Measurements from ENCODE around the gene PI4KA.
"Not testable (repeated sequence)": the region's sequence is repeated elsewhere in the genome, so short reads cannot be mapped to it uniquely, and the experiment has no call there.

PI4KA gene

DNA sequence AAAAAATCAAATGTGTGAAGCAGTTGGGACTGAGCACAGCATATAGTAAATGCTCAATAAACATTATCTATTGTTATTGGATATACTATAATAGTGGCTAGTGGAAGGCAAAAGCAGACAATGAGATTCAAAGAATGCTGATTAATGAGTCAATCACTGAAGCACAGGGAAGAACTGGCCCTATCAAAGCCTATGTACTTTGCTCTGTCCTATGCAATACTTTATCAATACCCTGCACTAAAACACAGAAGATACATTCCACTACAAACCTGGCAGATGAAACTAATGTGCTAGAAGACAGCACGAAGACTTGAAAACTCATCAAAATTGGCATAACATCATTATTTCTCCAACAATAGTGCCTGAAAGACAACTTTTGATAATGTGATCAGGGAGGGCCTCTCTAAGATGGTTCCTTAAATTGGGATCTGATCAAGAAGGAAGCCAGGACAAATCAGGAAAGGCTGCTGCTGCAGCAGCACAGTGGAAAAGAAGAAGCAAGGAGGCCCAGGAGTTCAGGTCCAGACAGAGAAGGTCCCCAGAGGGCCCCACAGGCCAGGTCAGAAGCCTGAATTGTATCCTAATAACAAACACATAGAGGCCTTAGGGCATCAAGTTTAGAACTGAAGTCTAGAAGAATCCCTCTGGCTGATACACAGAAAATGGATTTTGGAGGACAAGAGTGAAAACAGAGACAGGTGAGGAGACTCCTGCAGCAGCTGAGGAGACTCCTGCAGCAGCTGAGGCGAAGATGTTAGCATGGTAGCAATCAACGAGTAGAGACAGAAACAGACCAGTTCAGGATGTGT is 18.6 kb downstream of the PI4KA start:
- no peaks in the 10 kb centered on the region for H3K9me3 ChIP-seq (ENCODE audit: control insufficient read depth, insufficient read depth, low read length)
- no peaks in the 10 kb centered on the region for H3K27me3 ChIP-seq (ENCODE audit: control insufficient read depth, low read length)
- H3K4me2 ChIP-seq (ENCODE audit: low read length), result no peak overlapping the region
- peaks cover 3% of the 10 kb centered on the region; the same call in 1 of the 2 replicates for H4K20me1 ChIP-seq (ENCODE audit: control insufficient read depth, insufficient read depth, low read depth, low read length)
- H3K79me2 ChIP-seq (ENCODE audit: control insufficient read depth, low read length), result peaks cover 86% of the 10 kb centered on the region
- H3K36me3 ChIP-seq (ENCODE audit: control insufficient read depth, low read length), result peaks cover 4% of the 10 kb centered on the region; the same call in 1 of the 2 replicates
- H3F3A ChIP-seq (ENCODE audit: control insufficient read depth, insufficient read depth), result no peaks in the 10 kb centered on the region
- no peak for TF ChIP-seq EZH2phosphoT487 (IDR thresholded peaks at IDR 0.05; ENCODE audit: borderline replicate concordance, low read length)
- no peak overlapping the region for H3K4me3 ChIP-seq (ENCODE audit: low read length)
- H3K9me2 ChIP-seq (replicated peaks; ENCODE audit: control insufficient read depth, low read length), result no peaks in the 10 kb centered on the region
- peaks cover 14% of the 10 kb centered on the region for H3K4me1 ChIP-seq (ENCODE audit: control insufficient read depth, low read length)
- no peak overlapping the region for H3K27ac ChIP-seq (ENCODE audit: low read depth, low read length)

DNA sequence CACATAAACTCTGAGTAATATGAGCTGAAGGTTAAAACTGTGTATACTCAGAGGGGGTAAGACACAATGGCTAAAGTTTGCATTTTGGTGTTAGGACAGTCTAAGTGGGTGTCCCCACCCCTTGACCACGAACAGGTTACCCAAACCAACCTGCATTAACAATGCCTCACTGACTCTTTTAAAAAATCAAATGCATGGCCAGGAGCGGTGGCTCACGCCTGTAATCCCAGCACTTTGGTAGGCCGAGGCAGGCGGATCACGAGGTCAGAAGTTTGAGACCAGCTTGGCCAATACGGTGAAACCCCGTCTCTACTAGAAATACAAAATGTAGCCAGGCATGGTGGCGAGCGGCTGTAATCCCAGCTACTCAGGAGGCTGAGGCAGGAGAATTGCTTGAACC is 19.3 kb downstream of the PI4KA start:
- H3K27ac ChIP-seq (ENCODE audit: low read depth, low read length); H3F3A ChIP-seq (ENCODE audit: control insufficient read depth, insufficient read depth); H3K27me3 ChIP-seq (ENCODE audit: control insufficient read depth, low read length); H3K9me3 ChIP-seq (ENCODE audit: control insufficient read depth, insufficient read depth, low read length); H3K4me2 ChIP-seq (ENCODE audit: low read length); H3K9me2 ChIP-seq (replicated peaks; ENCODE audit: control insufficient read depth, low read length); H3K4me3 ChIP-seq (ENCODE audit: low read length); H4K20me1 ChIP-seq (ENCODE audit: control insufficient read depth, insufficient read depth, low read depth, low read length); H3K36me3 ChIP-seq (ENCODE audit: control insufficient read depth, low read length): not testable (repeated sequence)
- peaks cover 14% of the 10 kb centered on the region for H3K4me1 ChIP-seq (ENCODE audit: control insufficient read depth, low read length)
- peaks cover 79% of the 10 kb centered on the region for H3K79me2 ChIP-seq (ENCODE audit: control insufficient read depth, low read length)

DNA sequence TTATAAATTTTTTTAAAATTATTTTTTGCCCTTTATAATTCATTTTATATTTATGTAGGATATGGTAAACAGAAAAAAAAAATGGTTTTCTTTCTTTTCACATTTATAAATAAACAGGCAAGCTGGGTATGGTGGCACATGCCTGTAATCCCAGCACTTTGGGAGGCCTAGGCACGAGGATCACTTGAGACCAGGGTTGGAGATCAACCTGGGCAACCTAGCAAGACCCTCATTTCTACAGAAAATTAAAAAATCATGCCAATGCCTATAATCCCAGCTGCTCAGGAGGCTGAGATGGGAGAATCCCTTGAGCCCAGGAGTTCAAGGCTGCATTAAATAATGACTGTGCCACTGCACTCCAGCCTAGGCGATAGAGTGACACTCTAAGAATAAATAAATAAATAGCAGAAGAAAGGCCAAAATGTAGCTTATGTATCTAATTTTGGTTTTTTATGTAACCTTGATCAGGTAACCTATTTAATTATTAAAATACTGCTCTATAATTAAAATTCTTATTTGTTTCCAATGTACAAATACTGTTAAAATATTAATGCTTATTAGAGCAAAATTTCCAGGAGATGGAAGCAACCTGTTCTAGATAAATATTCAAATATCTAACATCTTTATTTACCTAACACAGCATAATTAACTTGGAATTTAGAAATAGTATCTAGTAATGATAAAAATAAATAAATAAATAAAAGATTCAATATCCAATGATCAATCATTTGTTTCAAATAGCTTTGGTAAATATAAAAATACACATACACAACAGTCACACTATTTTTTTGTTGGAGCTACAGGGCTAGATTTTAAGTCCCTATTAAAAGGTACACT is 21.4 kb downstream of the PI4KA start:
- Histone ChIP-seq H3K9me3 (ENCODE audit: control insufficient read depth, insufficient read depth, low read length) (no peaks in the 10 kb centered on the region), H3K27me3 (ENCODE audit: control insufficient read depth, low read length) (no peaks in the 10 kb centered on the region), H3K4me3 (ENCODE audit: low read length) (no peak overlapping the region), H4K20me1 (ENCODE audit: control insufficient read depth, insufficient read depth, low read depth, low read length) (0 out of 2 replicates have a peak, but pooled peaks cover 3% of the 10 kb centered on the region), H3K4me1 (ENCODE audit: control insufficient read depth, low read length) (peaks cover 14% of the 10 kb centered on the region), H3K36me3 (ENCODE audit: control insufficient read depth, low read length) (peaks cover 23% of the 10 kb centered on the region), H3K4me2 (ENCODE audit: low read length) (no peak overlapping the region), H3K79me2 (ENCODE audit: control insufficient read depth, low read length) (peaks cover 62% of the 10 kb centered on the region), H3K9me2 (replicated peaks; ENCODE audit: control insufficient read depth, low read length) (no peaks in the 10 kb centered on the region), H3F3A (ENCODE audit: control insufficient read depth, insufficient read depth) (no peaks in the 10 kb centered on the region), H3K27ac (ENCODE audit: low read depth, low read length) (no peak overlapping the region)
- TF ChIP-seq EZH2phosphoT487 (IDR thresholded peaks at IDR 0.05; ENCODE audit: borderline replicate concordance, low read length), result no peak
- TF ChIP-seq, protein P1, sequence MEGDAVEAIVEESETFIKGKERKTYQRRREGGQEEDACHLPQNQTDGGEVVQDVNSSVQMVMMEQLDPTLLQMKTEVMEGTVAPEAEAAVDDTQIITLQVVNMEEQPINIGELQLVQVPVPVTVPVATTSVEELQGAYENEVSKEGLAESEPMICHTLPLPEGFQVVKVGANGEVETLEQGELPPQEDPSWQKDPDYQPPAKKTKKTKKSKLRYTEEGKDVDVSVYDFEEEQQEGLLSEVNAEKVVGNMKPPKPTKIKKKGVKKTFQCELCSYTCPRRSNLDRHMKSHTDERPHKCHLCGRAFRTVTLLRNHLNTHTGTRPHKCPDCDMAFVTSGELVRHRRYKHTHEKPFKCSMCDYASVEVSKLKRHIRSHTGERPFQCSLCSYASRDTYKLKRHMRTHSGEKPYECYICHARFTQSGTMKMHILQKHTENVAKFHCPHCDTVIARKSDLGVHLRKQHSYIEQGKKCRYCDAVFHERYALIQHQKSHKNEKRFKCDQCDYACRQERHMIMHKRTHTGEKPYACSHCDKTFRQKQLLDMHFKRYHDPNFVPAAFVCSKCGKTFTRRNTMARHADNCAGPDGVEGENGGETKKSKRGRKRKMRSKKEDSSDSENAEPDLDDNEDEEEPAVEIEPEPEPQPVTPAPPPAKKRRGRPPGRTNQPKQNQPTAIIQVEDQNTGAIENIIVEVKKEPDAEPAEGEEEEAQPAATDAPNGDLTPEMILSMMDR (IDR thresholded peaks at IDR 0.05; ENCODE audit: low read depth, low read length, poor library complexity, severe bottlenecking), result no peak

DNA sequence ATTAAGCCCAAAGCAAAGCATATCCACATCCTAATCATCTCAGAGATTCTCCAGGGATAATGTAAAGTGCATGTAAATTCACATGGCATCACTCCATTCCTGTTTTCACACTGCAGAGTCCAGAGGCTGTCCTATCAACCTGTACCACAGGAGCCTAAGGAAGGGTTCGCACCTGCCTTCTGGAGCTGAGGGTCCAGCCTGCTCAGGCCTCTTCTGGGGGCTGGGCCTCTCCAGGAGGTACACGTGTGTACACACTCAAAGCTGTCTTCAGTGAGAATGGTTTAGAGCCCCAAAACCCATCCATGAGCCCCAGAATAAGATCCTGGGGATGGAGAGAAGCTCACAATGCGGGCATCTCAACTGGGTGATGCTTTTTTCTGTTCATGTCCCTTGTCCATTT is 23.9 kb downstream of the PI4KA start:
- Histone ChIP-seq H3K36me3 (ENCODE audit: control insufficient read depth, low read length) (peaks cover 41% of the 10 kb centered on the region), H3K4me2 (ENCODE audit: low read length) (no peak overlapping the region), H3K27ac (ENCODE audit: low read depth, low read length) (no peak overlapping the region), H3K4me3 (ENCODE audit: low read length) (no peak overlapping the region), H3K79me2 (ENCODE audit: control insufficient read depth, low read length) (peaks cover 38% of the 10 kb centered on the region), H3F3A (ENCODE audit: control insufficient read depth, insufficient read depth) (no peaks in the 10 kb centered on the region), H3K9me2 (replicated peaks; ENCODE audit: control insufficient read depth, low read length) (no peaks in the 10 kb centered on the region), H3K4me1 (ENCODE audit: control insufficient read depth, low read length) (peaks cover 14% of the 10 kb centered on the region), H3K9me3 (ENCODE audit: control insufficient read depth, insufficient read depth, low read length) (no peaks in the 10 kb centered on the region), H4K20me1 (ENCODE audit: control insufficient read depth, insufficient read depth, low read depth, low read length) (0 out of 2 replicates have a peak, but pooled peaks cover 5% of the 10 kb centered on the region), H3K27me3 (ENCODE audit: control insufficient read depth, low read length) (no peaks in the 10 kb centered on the region)
- TF ChIP-seq, protein P1 (IDR thresholded peaks at IDR 0.05; ENCODE audit: low read depth, low read length, poor library complexity, severe bottlenecking), result no peak
- no peak for TF ChIP-seq EZH2phosphoT487 (IDR thresholded peaks at IDR 0.05; ENCODE audit: borderline replicate concordance, low read length)
